8988T (cell line): Measurements from ENCODE around the gene VPS45.
"Not testable (repeated sequence)": the region's sequence is repeated elsewhere in the genome, so short reads cannot be mapped to it uniquely, and the experiment has no call there.

Experiments used
- DNase-seq: peaks from one replicate; pipeline ENCODE4 v3.0.0; 2011

VPS45 gene

GRCh38 chr1:150162582-150162861, 94.9 kb downstream of the VPS45 start:
- DNase-seq, result no peak

GRCh38 chr1:150162862-150163706, 95.5 kb downstream of the VPS45 start:
- no peak for DNase-seq

GRCh38 chr1:150164224-150164623, 96.6 kb downstream of the VPS45 start:
- DNase-seq, result no peak

DNA sequence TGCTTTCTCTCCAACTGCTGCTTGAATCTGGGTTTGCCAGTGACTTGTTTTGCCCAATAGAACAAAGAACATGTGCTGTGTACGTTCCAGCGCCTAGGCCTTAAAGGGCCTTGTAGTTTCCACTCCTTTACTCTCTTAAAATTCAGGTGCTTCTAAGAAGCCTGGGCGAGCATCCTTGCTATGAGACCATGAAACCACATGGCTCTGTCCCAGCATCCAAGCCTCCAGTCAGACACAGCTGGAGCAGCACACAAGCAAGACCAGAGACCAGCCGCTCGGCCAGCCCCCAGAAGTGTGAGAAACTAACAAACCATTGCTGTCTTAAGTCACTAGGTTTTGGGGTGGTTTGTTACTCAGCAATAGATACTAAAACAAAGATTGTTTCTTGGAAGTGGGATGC, 97.2 kb downstream of the VPS45 start:
- no peak for DNase-seq

DNA sequence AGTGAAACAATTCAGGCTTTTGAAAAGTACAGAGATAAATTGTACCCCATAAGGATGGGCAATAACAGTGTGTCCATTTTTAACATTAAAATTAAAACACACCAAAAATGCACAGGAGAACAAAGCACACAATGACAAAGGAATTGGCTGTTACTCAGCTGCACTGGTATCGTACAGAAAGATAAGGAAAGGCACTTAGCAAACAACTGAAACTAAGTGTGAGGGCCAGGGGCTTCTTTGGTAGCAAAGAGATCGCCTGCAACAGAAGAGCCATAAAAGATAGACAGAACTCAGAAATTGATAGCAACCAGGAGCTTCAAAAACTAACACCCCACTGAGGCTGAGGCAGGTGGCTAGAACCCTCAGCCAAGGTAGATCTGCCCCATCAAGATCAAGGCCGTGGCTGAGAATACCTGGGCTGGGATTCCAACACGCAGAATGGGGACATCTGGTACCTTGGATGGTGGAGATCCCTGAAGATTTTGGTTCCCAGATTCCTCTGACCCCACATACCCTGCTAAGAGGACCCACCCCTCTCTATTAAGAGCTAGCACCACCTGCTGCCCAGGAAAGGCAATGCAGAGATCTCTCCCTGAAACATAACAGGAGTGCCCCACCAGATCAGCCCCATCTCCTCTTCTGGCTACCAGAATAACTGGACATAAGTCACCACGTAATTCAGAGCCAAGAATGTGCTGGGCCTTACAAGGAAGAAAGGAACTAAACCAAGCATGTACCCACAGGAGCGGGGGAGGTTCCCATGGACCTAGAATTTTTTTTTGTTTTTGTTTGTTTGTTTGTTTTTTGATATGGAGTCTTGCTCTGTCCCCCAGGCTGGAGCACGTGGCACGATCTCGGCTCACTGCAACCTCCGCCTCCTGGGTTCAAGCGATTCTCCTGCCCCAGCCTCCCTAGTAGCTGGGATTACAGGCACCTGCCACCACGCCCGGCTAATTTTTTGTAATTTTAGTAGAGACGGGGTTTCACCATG, 98.3 kb downstream of the VPS45 start:
- DNase-seq, result peak; percentile 43

- peak; percentile 70 for DNase-seq
Observed at GRCh38 chr1:150168960-150169601, 101.5 kb downstream of the VPS45 start.

GRCh38 chr1:150171801-150172200, 104.2 kb downstream of the VPS45 start:
- no peak for DNase-seq

- DNase-seq, result no peak
Observed at GRCh38 chr1:150173141-150173585, 105.6 kb downstream of the VPS45 start.

- DNase-seq, result no peak
Observed at GRCh38 chr1:150176593-150176992, 109.0 kb downstream of the VPS45 start.

- no peak for DNase-seq
Observed at GRCh38 chr1:150178548-150178947, 111.0 kb downstream of the VPS45 start.

- no peak for DNase-seq
Observed at GRCh38 chr1:150179867-150180266, 112.3 kb downstream of the VPS45 start.

- no peak for DNase-seq
Observed at GRCh38 chr1:150180474-150180873, 112.9 kb downstream of the VPS45 start.

DNA sequence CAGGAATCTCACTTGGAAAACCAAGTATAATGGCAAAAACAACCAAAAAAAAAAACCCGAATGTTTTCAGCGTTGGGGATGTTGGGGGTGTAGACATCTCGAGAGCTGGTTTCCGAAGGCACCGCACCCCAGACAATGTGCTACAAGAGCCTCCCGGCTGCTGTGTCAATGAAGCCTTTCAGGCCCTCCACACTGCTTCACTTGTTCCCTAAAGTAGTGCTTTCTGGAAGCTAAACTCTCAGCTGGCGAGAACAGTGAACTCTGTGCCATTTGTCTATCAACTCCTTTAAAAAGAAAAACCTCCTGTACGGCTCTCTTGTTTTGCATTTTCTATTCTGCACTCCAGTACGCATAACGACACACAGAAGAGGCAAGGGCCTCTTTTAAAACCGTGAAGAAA, 114.7 kb downstream of the VPS45 start:
- DNase-seq, result no peak

DNA sequence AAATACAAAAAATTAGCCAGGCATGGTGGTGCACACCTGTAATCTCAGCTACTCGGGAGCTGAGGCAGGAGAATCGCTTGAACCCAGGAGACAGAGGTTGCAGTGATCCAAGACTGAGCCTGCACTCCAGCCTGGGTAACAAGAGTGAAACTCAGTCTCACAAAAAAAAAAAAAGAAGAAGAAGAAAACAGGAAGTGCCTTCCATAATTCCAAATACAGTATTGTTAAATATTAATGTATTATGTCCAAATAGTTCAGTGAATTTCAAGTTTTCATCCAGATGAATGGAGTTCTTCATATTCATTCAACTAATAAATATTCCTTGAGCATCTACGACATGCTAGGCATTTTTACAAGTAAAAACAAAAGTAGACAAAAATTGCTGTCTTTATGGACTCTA, 115.5 kb downstream of the VPS45 start:
- DNase-seq, result no peak

- DNase-seq, result no peak
Observed at GRCh38 chr1:150185481-150185880, 117.9 kb downstream of the VPS45 start.

- DNase-seq, result not testable (repeated sequence)
Observed at GRCh38 chr1:150186438-150186788, 118.8 kb downstream of the VPS45 start.

GRCh38 chr1:150186789-150187559, 119.4 kb downstream of the VPS45 start:
- DNase-seq, result no peak

- DNase-seq, result no peak
Observed at GRCh38 chr1:150187560-150187931, 120.0 kb downstream of the VPS45 start.

DNA sequence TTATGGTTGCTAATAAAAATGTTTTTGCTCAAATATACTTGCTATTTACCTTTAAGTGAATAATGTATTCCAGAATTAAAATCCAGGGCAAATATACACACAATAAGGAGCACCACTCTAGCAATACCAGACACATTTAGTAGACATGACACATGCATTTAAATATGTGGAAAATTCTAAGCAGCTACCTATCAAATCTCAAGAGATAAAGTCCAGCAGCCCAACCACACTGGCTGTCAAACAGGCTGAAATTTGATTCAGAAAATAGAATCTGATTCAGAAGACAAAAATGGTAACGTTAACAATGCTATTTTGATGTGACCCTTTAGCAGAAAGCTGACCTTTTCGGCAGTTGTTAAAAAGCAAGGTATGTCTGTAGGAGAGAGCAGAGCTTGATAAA, 124.4 kb downstream of the VPS45 start:
- no peak for DNase-seq

- DNase-seq, result no peak
Observed at GRCh38 chr1:150194381-150195031, 126.9 kb downstream of the VPS45 start.
